ENCODE results near the gene GPC6.

DNA sequence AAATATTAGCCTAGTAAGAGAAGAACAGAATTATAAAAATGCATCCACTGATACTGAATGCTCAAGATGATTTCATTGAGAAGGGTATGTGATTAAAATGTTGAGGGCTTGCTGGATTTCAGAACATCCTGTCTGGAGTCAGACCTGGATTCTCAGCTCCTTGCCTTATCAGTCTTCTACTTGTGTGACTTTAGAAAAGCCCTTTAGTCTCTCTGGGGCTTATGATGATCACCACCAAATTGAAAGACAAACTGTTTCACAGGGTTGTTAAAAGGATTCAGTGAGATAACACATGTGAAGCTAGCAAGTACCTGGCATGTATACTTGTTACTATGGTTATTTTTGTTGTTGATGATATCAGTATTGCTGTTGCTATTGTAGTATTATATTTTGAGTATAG lies 118.4 kb downstream of the GPC6 start:
- TF ChIP-seq, protein P1, sequence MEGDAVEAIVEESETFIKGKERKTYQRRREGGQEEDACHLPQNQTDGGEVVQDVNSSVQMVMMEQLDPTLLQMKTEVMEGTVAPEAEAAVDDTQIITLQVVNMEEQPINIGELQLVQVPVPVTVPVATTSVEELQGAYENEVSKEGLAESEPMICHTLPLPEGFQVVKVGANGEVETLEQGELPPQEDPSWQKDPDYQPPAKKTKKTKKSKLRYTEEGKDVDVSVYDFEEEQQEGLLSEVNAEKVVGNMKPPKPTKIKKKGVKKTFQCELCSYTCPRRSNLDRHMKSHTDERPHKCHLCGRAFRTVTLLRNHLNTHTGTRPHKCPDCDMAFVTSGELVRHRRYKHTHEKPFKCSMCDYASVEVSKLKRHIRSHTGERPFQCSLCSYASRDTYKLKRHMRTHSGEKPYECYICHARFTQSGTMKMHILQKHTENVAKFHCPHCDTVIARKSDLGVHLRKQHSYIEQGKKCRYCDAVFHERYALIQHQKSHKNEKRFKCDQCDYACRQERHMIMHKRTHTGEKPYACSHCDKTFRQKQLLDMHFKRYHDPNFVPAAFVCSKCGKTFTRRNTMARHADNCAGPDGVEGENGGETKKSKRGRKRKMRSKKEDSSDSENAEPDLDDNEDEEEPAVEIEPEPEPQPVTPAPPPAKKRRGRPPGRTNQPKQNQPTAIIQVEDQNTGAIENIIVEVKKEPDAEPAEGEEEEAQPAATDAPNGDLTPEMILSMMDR (IDR thresholded peaks at IDR 0.05; ENCODE audit: insufficient read depth, low read length) = no peak
- TF ChIP-seq, protein P2, sequence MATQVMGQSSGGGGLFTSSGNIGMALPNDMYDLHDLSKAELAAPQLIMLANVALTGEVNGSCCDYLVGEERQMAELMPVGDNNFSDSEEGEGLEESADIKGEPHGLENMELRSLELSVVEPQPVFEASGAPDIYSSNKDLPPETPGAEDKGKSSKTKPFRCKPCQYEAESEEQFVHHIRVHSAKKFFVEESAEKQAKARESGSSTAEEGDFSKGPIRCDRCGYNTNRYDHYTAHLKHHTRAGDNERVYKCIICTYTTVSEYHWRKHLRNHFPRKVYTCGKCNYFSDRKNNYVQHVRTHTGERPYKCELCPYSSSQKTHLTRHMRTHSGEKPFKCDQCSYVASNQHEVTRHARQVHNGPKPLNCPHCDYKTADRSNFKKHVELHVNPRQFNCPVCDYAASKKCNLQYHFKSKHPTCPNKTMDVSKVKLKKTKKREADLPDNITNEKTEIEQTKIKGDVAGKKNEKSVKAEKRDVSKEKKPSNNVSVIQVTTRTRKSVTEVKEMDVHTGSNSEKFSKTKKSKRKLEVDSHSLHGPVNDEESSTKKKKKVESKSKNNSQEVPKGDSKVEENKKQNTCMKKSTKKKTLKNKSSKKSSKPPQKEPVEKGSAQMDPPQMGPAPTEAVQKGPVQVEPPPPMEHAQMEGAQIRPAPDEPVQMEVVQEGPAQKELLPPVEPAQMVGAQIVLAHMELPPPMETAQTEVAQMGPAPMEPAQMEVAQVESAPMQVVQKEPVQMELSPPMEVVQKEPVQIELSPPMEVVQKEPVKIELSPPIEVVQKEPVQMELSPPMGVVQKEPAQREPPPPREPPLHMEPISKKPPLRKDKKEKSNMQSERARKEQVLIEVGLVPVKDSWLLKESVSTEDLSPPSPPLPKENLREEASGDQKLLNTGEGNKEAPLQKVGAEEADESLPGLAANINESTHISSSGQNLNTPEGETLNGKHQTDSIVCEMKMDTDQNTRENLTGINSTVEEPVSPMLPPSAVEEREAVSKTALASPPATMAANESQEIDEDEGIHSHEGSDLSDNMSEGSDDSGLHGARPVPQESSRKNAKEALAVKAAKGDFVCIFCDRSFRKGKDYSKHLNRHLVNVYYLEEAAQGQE (IDR thresholded peaks at IDR 0.05; ENCODE audit: insufficient replicate concordance, low read depth) = no peak
- TF ChIP-seq POLR2AphosphoS5 (IDR thresholded peaks at IDR 0.05; ENCODE audit: low read depth) = no peak
- no peak for TF ChIP-seq GABPA (IDR thresholded peaks at IDR 0.05; ENCODE audit: low read depth)

All from HL-60 (cell line).